C4-2B (cell line): ENCODE data around the gene CBX1.

Experiments used
- H3K27ac ChIP-seq: fragments of 450-650 bp; 2 replicates; pipeline ENCODE4 v1.5.1; 2017
- ZFX ChIP-seq: fragments of 450-650 bp; IDR thresholded peaks from 2 replicates; pipeline ENCODE4 v1.6.1; 2017
- TF ChIP-seq, protein P1 (sequence below): fragments of 450-650 bp; conservative IDR thresholded peaks from 2 replicates; pipeline ENCODE4 v1.5.1; 2017; ENCODE audit warnings: mild to moderate bottlenecking

Gene CBX1

DNA sequence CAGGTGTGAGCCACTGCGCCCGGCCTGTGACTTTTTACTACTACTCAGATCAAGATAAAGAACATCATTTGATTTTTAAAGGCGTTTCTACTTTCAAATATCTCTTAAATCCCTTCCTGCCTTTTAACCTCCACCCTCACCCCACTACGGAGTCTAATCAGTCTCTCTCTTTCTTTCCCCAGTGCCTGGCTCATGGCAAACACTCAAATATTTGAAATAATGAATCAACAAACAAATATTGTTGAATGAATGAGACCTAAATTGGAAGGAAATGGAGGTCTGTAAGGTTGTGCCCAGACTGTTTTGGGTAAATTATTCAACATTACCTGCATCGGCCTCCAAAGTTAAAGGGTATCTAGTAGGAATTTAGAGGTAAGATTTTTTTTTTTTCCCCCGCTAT, 78.4 kb downstream of the CBX1 start:
- H3K27ac ChIP-seq: no peak overlapping the region
- TF ChIP-seq, protein P1, sequence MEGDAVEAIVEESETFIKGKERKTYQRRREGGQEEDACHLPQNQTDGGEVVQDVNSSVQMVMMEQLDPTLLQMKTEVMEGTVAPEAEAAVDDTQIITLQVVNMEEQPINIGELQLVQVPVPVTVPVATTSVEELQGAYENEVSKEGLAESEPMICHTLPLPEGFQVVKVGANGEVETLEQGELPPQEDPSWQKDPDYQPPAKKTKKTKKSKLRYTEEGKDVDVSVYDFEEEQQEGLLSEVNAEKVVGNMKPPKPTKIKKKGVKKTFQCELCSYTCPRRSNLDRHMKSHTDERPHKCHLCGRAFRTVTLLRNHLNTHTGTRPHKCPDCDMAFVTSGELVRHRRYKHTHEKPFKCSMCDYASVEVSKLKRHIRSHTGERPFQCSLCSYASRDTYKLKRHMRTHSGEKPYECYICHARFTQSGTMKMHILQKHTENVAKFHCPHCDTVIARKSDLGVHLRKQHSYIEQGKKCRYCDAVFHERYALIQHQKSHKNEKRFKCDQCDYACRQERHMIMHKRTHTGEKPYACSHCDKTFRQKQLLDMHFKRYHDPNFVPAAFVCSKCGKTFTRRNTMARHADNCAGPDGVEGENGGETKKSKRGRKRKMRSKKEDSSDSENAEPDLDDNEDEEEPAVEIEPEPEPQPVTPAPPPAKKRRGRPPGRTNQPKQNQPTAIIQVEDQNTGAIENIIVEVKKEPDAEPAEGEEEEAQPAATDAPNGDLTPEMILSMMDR: no peak
- TF ChIP-seq ZFX: no peak

DNA sequence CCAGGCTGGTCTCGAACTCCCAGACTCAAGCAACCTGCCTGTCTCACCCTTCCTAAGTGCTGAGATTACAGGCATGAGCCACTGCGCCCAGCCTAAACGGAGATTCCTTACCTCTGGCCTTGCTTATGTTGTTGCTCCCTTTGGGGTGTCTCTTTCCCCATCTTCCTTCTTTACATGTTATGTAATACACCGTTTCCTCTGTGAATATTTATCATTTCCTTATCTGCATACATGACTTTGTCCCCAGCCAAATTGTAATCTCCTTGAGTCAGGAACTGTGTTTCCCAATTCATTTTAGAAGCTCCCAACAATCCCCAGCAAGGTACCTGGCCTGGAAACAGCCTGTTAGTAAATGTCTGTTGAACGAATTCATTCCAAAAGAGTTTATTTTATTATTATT, 79.3 kb downstream of the CBX1 start:
- TF ChIP-seq, protein P1: no peak
- TF ChIP-seq ZFX: no peak
- no peak overlapping the region for H3K27ac ChIP-seq
